Heart right ventricle (tissue), 16 donors: ENCODE measurements around the gene RNASET2. TPM values are rescaled to one million over a fixed set of nuclear protein-coding genes. Genes with fewer than 3 reads are reported as not detected.

ENCODE experiments used
- ATAC-seq, 8 donors: fragments of 200-7000 bp; cut with Tn5 transposase; one replicate each; pipeline ENCODE4 v1.9.1; 2020; ENCODE audit warnings: mild to moderate bottlenecking in 8 of 8, moderate library complexity in 8 of 8, moderate number of reproducible peaks in 1 of 8
- DNase-seq, 2 donors: peaks; one replicate each; pipeline ENCODE4 v3.0.0-alpha.2; 2020
- H3K27ac ChIP-seq, 10 donors: fragments of 200-600 bp; sonication (generic) in 2 of 10; one replicate each; pipeline versions ENCODE4 v1.5.0 to v1.8.0; 2020 to 2022; ENCODE audit warnings: mild to moderate bottlenecking in 3 of 10
- H3K27me3 ChIP-seq, 7 donors: fragments of 200-600 bp; one replicate each; pipeline ENCODE4 v1.8.0; 2021 to 2022; ENCODE audit warnings: mild to moderate bottlenecking in 2 of 7
- H3K36me3 ChIP-seq, 9 donors: fragments of 200-600 bp; sonication (generic) in 1 of 9; one replicate each; pipeline versions ENCODE4 v1.5.0 to v1.8.0; 2020 to 2022; ENCODE audit warnings: mild to moderate bottlenecking in 2 of 9
- H3K4me1 ChIP-seq, 9 donors: fragments of 200-600 bp; sonication (generic) in 1 of 9; one replicate each; pipeline versions ENCODE4 v1.5.0 to v1.8.0; 2020 to 2022; ENCODE audit warnings: mild to moderate bottlenecking in 4 of 9
- H3K4me3 ChIP-seq, 10 donors: fragments of 200-600 bp; sonication (generic) in 2 of 10; one replicate each; pipeline versions ENCODE4 v1.5.0 to v1.8.0; 2020 to 2022; ENCODE audit warnings: mild to moderate bottlenecking in 7 of 10, moderate library complexity in 2 of 10
- H3K9me3 ChIP-seq, 11 donors: fragments of 200-600 bp in 10 of 11; sonication (generic) in 2 of 11; one replicate each; pipeline versions ENCODE4 v1.5.0 to v1.8.0; 2013 to 2022; ENCODE audit warnings: mild to moderate bottlenecking in 2 of 11, control low read depth in 1 of 11, moderate library complexity in 1 of 11
- WGBS, 2 donors: extraction: QIAGEN DNeasy Blood & Tissue Kit; methylation state at CpG; one replicate each; pipeline ENCODE4 v1.1.7; 2013; ENCODE audit warnings: inconsistent platforms in 1 of 2; 5-methylcytosine and 5-hydroxymethylcytosine counted together
- intact Hi-C, 10 donors: fragments of 100-400 bp; cut with DNase I; formaldehyde crosslinking; loops; one replicate each; pipeline versions ENCODE4 v1.11.1 to v1.14.2; 2022
- polyA plus RNA-seq, 2 donors: library from polyadenylated mRNA; stranded (reverse); fragments of 200-250 nt; gene quantifications; one replicate each; pipeline ENCODE4 v1.2.3, GENCODE V29; 2013
- total RNA-seq, 10 donors: library from RNA; stranded (reverse); fragmentation: NEBNext Ultra II Directional in 3 of 10; extraction: Animal tissue kit (Norgen Biotek cat#: 25700) in 3 of 10; gene quantifications; one replicate each; pipeline versions ENCODE4 v1.2.1 to v1.2.4, GENCODE V29; 2021 to 2023
- TF ChIP-seq, protein P1 (sequence below), 9 donors: fragments of 200-600 bp; sonication (generic) in 2 of 9; IDR thresholded peaks; one replicate each; pipeline versions ENCODE4 v1.5.0 to v1.8.0; 2021 to 2022; ENCODE audit warnings: antibody characterized with exemption in 9 of 9, mild to moderate bottlenecking in 5 of 9, moderate library complexity in 1 of 9
- donor health status: Arrhythmogenic right ventricular cardiomyopathy.
- donor health status: ischemic (EF 13 %, LVEDD 7.1; RV severe dilation, severe dysfunction).
- donor health status: healthy with polysubstance abuse.
- donor health status: DM: no; HTN: yes; CAD: no.
- donor health status: DM: no; HTN: no; CAD: no.
- donor health status: ischemic (EF 25% LVEDD 6.9; RV normal size, moderate dysfunction).
- donor health status: ischemic (EF 25% LVEDD 5.7; RV mildly dilated, moderate dysfunction).
- donor health status: healthy.
- donor health status: DM: yes; HTN: yes; CAD: no.
- donor health status: Ischemic cardiomyopathy.
- donor health status: ischemic (EF 35%, LVEDD 5.7; RV mildly dilated, moderate dysfunction).
- donor health status: nonischemic (EF 11% LVEDD 7.7; RV severe dilation, severe dysfunction).
- donor health status: DM: yes; HTN: yes; CAD: no.
- donor health status: PGD.
- donor health status: ischemic (EF 29% LVEDD 5.4; RV normal size, mild dysfunction).
- donor health status: nonischemic (EF 23%, LVEDD 6.1; RV moderate dilation, normal function).

RNASET2 gene
- total and polyA plus RNA-seq, 12 donors: 7.1 to 44.3 (median 12.1) TPM

DNA sequence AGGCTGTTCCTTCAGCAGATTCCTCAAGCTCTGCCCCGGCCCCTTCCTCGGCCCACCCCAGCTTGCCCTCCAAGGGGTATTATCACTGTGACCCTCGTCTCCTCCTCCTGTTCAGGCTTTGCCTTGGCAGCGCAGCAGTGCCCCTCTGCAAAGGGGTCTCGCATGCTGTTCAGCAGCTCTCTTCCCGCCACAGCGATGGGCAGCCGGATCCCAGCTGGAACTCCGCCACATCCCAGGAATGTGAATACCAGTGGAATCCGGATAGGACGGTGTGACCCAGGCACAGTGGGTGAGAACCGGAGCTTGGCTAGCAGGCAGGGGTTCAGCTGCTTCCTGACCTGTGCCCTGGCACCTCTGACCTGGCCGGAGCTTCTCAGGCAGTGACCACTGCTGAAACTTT, 52.9 kb downstream of the RNASET2 start:
- no peak for DNase-seq
- intact Hi-C loops: no loop called here
- peaks cover 0 to 17% (median 0%) of the 10 kb centered on the region in 7 donors for H3K27me3 ChIP-seq
- WGBS, 2 donors: 70 to 71% methylated on average over 13 of the region's 13 CpGs
- H3K27ac ChIP-seq: no peak overlapping the region
- TF ChIP-seq, protein P1, sequence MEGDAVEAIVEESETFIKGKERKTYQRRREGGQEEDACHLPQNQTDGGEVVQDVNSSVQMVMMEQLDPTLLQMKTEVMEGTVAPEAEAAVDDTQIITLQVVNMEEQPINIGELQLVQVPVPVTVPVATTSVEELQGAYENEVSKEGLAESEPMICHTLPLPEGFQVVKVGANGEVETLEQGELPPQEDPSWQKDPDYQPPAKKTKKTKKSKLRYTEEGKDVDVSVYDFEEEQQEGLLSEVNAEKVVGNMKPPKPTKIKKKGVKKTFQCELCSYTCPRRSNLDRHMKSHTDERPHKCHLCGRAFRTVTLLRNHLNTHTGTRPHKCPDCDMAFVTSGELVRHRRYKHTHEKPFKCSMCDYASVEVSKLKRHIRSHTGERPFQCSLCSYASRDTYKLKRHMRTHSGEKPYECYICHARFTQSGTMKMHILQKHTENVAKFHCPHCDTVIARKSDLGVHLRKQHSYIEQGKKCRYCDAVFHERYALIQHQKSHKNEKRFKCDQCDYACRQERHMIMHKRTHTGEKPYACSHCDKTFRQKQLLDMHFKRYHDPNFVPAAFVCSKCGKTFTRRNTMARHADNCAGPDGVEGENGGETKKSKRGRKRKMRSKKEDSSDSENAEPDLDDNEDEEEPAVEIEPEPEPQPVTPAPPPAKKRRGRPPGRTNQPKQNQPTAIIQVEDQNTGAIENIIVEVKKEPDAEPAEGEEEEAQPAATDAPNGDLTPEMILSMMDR (IDR thresholded peaks at IDR 0.05): no peak
- peaks cover 0 to 17% (median 7%) of the 10 kb centered on the region in 9 donors for H3K4me1 ChIP-seq
- H3K36me3 ChIP-seq: no peaks in the 10 kb centered on the region
- no peak for ATAC-seq
- no peaks in the 10 kb centered on the region for H3K9me3 ChIP-seq
- no peak overlapping the region for H3K4me3 ChIP-seq

DNA sequence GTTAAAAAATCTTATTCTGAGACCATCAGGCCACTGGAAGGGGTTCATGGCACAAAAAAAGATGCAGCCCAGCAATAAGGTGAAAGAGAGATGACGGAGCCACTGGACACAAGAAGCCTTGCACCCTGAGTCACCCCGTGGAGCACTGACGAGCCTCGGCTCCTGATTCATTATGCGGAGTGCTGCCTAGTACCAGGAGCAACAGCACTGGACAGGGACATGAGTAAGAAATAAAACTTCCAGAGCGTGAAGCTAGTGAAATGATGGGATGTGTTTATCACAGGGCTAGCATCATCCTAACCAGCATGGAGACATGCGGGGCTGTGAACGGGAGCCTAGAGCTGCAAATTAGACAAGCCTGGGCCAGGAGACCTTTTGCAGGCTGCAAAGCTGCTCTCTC, 53.3 kb downstream of the RNASET2 start:
- peaks cover 0 to 12% (median 7%) of the 10 kb centered on the region in 9 donors for H3K4me1 ChIP-seq
- no peak overlapping the region for H3K27ac ChIP-seq
- TF ChIP-seq, protein P1 (IDR thresholded peaks at IDR 0.05): no peak
- H3K36me3 ChIP-seq: no peaks in the 10 kb centered on the region
- H3K27me3 ChIP-seq: peaks cover 0 to 17% (median 0%) of the 10 kb centered on the region in 7 donors
- intact Hi-C loops: no loop called here
- H3K9me3 ChIP-seq: no peaks in the 10 kb centered on the region
- no peak for DNase-seq
- 82 to 91% methylated on average over 8 of the region's 8 CpGs for WGBS, 2 donors
- ATAC-seq: no peak
- H3K4me3 ChIP-seq: no peak overlapping the region

DNA sequence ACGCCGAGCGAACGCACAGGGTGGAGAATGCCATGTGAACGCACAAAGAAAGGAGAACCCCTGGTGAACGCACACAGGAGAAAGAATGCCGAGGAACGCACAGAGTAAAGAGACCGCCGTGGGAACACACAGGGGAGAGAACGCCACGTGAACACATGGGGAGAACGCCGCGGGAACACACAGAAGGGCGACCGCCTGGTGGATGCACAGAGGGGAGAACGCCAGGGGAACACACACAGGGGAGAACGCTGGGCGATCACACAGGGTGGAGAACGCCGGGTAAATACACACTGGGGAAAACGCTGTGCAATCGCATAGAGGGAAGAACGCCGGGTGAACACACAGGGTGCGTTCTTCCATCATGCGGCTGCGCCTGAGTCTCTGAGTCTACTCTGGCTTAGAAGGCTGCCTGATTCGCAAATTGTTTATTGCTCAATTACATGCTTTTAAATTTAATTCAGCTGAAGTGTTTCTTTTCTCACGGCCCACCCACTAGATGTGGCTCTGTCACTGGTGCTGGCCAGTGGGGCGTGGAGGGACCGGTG, 54.1 kb downstream of the RNASET2 start:
- intact Hi-C loops: no loop called here
- WGBS, 2 donors: 93 to 94% methylated on average over 33 of the region's 33 CpGs
- no peak for ATAC-seq

DNA sequence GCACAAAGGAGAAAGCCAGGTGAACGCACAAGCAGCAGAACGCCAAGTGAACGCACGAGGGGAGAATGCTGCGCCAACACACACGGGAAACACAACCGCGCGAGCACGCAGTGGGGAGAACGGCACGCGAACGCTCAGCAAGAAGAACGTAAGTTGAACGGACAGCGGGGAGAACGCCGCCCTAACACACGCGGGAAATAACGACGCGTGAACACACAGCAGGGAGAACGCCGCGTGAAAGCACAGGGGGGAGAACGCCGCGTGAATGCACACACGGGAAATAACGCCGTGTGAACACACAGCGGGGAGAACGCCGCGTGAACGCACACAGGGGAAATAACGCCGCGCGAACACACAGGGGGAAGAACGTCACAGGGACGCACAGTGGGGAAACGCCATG, 54.7 kb downstream of the RNASET2 start:
- H3K27me3 ChIP-seq: peaks cover 0 to 17% (median 0%) of the 10 kb centered on the region in 7 donors
- intact Hi-C loops: no loop called here
- WGBS, 2 donors: 95% methylated on average over 45 of the region's 45 CpGs
- no peak for DNase-seq
- H3K4me1 ChIP-seq: peaks cover 0 to 12% (median 6%) of the 10 kb centered on the region in 9 donors
- ATAC-seq: no peak
- TF ChIP-seq, protein P1 (IDR thresholded peaks at IDR 0.05): no peak
- H3K36me3 ChIP-seq: no peaks in the 10 kb centered on the region
- no peak overlapping the region for H3K4me3 ChIP-seq
- no peaks in the 10 kb centered on the region for H3K9me3 ChIP-seq
- no peak overlapping the region for H3K27ac ChIP-seq

More for the DNA sequence above, 54.1 kb downstream of the RNASET2 start:
- peaks cover 0 to 17% (median 0%) of the 10 kb centered on the region in 7 donors for H3K27me3 ChIP-seq
- H3K4me1 ChIP-seq: peaks cover 0 to 12% (median 6%) of the 10 kb centered on the region in 9 donors
- DNase-seq: no peak
- no peaks in the 10 kb centered on the region for H3K36me3 ChIP-seq
- no peaks in the 10 kb centered on the region for H3K9me3 ChIP-seq
- H3K4me3 ChIP-seq: no peak overlapping the region
- TF ChIP-seq, protein P1 (IDR thresholded peaks at IDR 0.05): no peak
- no peak overlapping the region for H3K27ac ChIP-seq
